WTC11 (cell line): ENCODE data around the gene DMPK. TPM values are rescaled to one million over a fixed set of nuclear protein-coding genes. Genes with fewer than 3 reads are reported as not detected.

Source experiments
- ATAC-seq: fragments of 200-7000 bp; cut with Tn5 transposase; 2 replicates; pipeline ENCODE4 v1.10.0; 2021; ENCODE audit warnings: mild to moderate bottlenecking, moderate library complexity
- CTCF ChIA-PET: fragments of 300-600 bp; sonication (Branson Sonifier 250); formaldehyde crosslinking; loops from one replicate; lab custom pipeline; 2021; ENCODE audit warnings: antibody characterized with exemption; lab: Charles Lee
- POLR2A ChIA-PET: fragments of 350-600 bp; sonication (Branson Sonifier 250); formaldehyde crosslinking; loops from one replicate; lab custom pipeline; 2021; ENCODE audit warnings: antibody characterized with exemption; lab: Charles Lee
- DNase-seq: peaks from one replicate; pipeline ENCODE4 v3.0.0; 2021; ENCODE audit warnings: low spot score
- H3K27ac Mint-ChIP-seq: 2 replicates; pipeline ENCODE4 v1.8.0; 2021; ENCODE audit warnings: mixed read lengths
- H3K27me3 Mint-ChIP-seq: 2 replicates; pipeline ENCODE4 v1.8.0; 2021; ENCODE audit warnings: low read depth, mild to moderate bottlenecking, moderate library complexity, mixed read lengths
- H3K36me3 Mint-ChIP-seq: 2 replicates; pipeline ENCODE4 v1.8.0; 2021; ENCODE audit warnings: mixed read lengths
- H3K4me1 Mint-ChIP-seq: 2 replicates; pipeline ENCODE4 v1.8.0; 2022; ENCODE audit warnings: mixed read lengths
- H3K4me3 Mint-ChIP-seq: 2 replicates; pipeline ENCODE4 v1.8.0; 2021; ENCODE audit warnings: mild to moderate bottlenecking, moderate library complexity, mixed read lengths
- H3K9me3 Mint-ChIP-seq: 2 replicates; pipeline ENCODE4 v1.8.0; 2021; ENCODE audit warnings: mixed read lengths
- AFF4 ChIP-seq: sonication (generic); formaldehyde crosslinking; IDR thresholded peaks from 2 replicates; pipeline ENCODE4 v1.8.1; 2023; ENCODE audit warnings: mild to moderate bottlenecking, missing genetic modification reagents, borderline replicate concordance
- AR ChIP-seq: fragments of 250-450 bp; sonication (Bioruptor Pico); IDR thresholded peaks from 2 replicates; pipeline ENCODE4 v1.9.0; 2021; ENCODE audit warnings: mild to moderate bottlenecking
- ATF6 ChIP-seq: sonication (generic); formaldehyde crosslinking; IDR thresholded peaks from 2 replicates; pipeline ENCODE4 v1.8.1; 2023; ENCODE audit warnings: mild to moderate bottlenecking, missing genetic modification reagents
- E2F4 ChIP-seq: sonication (generic); formaldehyde crosslinking; IDR thresholded peaks from 2 replicates; pipeline ENCODE4 v1.8.1; 2022; ENCODE audit warnings: low read depth, mild to moderate bottlenecking, moderate library complexity, missing genetic modification reagents, borderline replicate concordance
- ELF4 ChIP-seq: sonication (generic); formaldehyde crosslinking; IDR thresholded peaks from 2 replicates; pipeline ENCODE4 v1.8.1; 2022; ENCODE audit warnings: low read depth, mild to moderate bottlenecking, moderate library complexity, missing genetic modification reagents
- ESRRA ChIP-seq: sonication (generic); formaldehyde crosslinking; IDR thresholded peaks from 2 replicates; pipeline ENCODE4 v1.8.1; 2022; ENCODE audit warnings: mild to moderate bottlenecking, missing genetic modification reagents, borderline replicate concordance
- IRF2 ChIP-seq: sonication (generic); formaldehyde crosslinking; IDR thresholded peaks from 2 replicates; pipeline ENCODE4 v1.8.0; 2022; ENCODE audit warnings: low read depth, missing genetic modification reagents, borderline replicate concordance
- JUN ChIP-seq: sonication (generic); formaldehyde crosslinking; IDR thresholded peaks from 2 replicates; pipeline ENCODE4 v1.8.0; 2023; ENCODE audit warnings: mild to moderate bottlenecking, missing genetic modification reagents
- KAT7 ChIP-seq: sonication (generic); formaldehyde crosslinking; IDR thresholded peaks from 2 replicates; pipeline ENCODE4 v1.8.1; 2023; ENCODE audit warnings: missing genetic modification reagents, mild to moderate bottlenecking, borderline replicate concordance
- NFYB ChIP-seq: sonication (generic); formaldehyde crosslinking; conservative IDR thresholded peaks from 2 replicates; pipeline ENCODE4 v1.8.0; 2022; ENCODE audit warnings: low read depth, missing genetic modification reagents
- NR1H2 ChIP-seq: sonication (generic); formaldehyde crosslinking; IDR thresholded peaks from 2 replicates; pipeline ENCODE4 v1.9.0; 2021; ENCODE audit warnings: mild to moderate bottlenecking, moderate library complexity, missing genetic modification reagents
- PRDM15 ChIP-seq: sonication (generic); formaldehyde crosslinking; IDR thresholded peaks from 2 replicates; pipeline ENCODE4 v1.8.0; 2022; ENCODE audit warnings: missing genetic modification reagents
- RELA ChIP-seq: sonication (generic); formaldehyde crosslinking; IDR thresholded peaks from 2 replicates; pipeline ENCODE4 v1.8.1; 2022; ENCODE audit warnings: missing genetic modification reagents, mild to moderate bottlenecking, borderline replicate concordance
- SMAD4 ChIP-seq: sonication (generic); formaldehyde crosslinking; IDR thresholded peaks from 2 replicates; pipeline ENCODE4 v1.8.0; 2022; ENCODE audit warnings: mild to moderate bottlenecking, missing genetic modification reagents
- SOX15 ChIP-seq: fragments of 250-450 bp; sonication (Bioruptor Pico); IDR thresholded peaks from 2 replicates; pipeline ENCODE4 v1.9.0; 2021; ENCODE audit warnings: mild to moderate bottlenecking
- TEAD1 ChIP-seq: sonication (generic); formaldehyde crosslinking; IDR thresholded peaks from 2 replicates; pipeline ENCODE4 v1.8.0; 2022; ENCODE audit warnings: mild to moderate bottlenecking, missing genetic modification reagents
- ZBTB43 ChIP-seq: sonication (generic); formaldehyde crosslinking; IDR thresholded peaks from 2 replicates; pipeline ENCODE4 v1.8.1; 2023; ENCODE audit warnings: mild to moderate bottlenecking, missing genetic modification reagents
- ZNF138 ChIP-seq: sonication (generic); formaldehyde crosslinking; conservative IDR thresholded peaks from 2 replicates; pipeline ENCODE4 v1.8.1; 2022; ENCODE audit warnings: mild to moderate bottlenecking, moderate library complexity, missing genetic modification reagents
- ZNF396 ChIP-seq: fragments of 250-450 bp; sonication (Bioruptor Pico); IDR thresholded peaks from 2 replicates; pipeline ENCODE4 v1.8.0; 2021; ENCODE audit warnings: mild to moderate bottlenecking, moderate library complexity, borderline replicate concordance
- ZNF423 ChIP-seq: fragments of 250-450 bp; sonication (Bioruptor Pico); IDR thresholded peaks from 2 replicates; pipeline ENCODE4 v2.1.2; 2022; ENCODE audit warnings: mild to moderate bottlenecking, moderate library complexity
- total RNA-seq: library from RNA; stranded (reverse); gene quantifications from 3 replicates; pipeline ENCODE4 v1.2.3, GENCODE V29; 2021

The DMPK gene
- total RNA-seq, 1 experiment from 2014 or later, result 42.7 TPM

- no peak overlapping the region for H3K4me3 Mint-ChIP-seq
- POLR2A ChIA-PET, result no interaction called here
- peaks cover 76% of the 10 kb centered on the region for H3K36me3 Mint-ChIP-seq
- DNase-seq (no peak), ATAC-seq (no peak)
- no peaks in the 10 kb centered on the region for H3K4me1 Mint-ChIP-seq
- no peaks in the 10 kb centered on the region for H3K9me3 Mint-ChIP-seq
- H3K27me3 Mint-ChIP-seq, result no peaks in the 10 kb centered on the region
- TF ChIP-seq ZNF423, result no peak
- no peak for TF ChIP-seq IRF2 (CRISPR knock-in tag)
- no peak for TF ChIP-seq AR (CRISPR knock-in tag)
- TF ChIP-seq ZNF396 (CRISPR knock-in tag), result no peak
- no peak for TF ChIP-seq ZBTB43
- TF ChIP-seq ATF6 (CRISPR knock-in tag), result no peak
- no peak for TF ChIP-seq ZNF138 (CRISPR knock-in tag)
- TF ChIP-seq SOX15 (CRISPR knock-in tag), result no peak
- TF ChIP-seq NR1H2 (CRISPR knock-in tag), result no peak
- TF ChIP-seq RELA (CRISPR knock-in tag), result no peak
- TF ChIP-seq JUN (CRISPR knock-in tag), result no peak
- no peak for TF ChIP-seq KAT7 (CRISPR knock-in tag)
- TF ChIP-seq TEAD1 (CRISPR knock-in tag), result no peak
- no peak for TF ChIP-seq PRDM15 (CRISPR knock-in tag)
- H3K27ac Mint-ChIP-seq, result no peak overlapping the region
- CTCF ChIA-PET, result interaction anchor here (2.0 to 5.2 kb wide), 2 partner anchors 12 to 30 kb away, joined by 7 to 45 read pairs; partner anchors contain the start of gene RSPH6A
Observed at GRCh38 chr19:45828945-45829344, 46.7 kb upstream of the DMPK start.

- Mint-ChIP-seq H3K36me3 (peaks cover 76% of the 10 kb centered on the region), H3K27ac (no peak overlapping the region), H3K27me3 (no peaks in the 10 kb centered on the region), H3K4me1 (no peaks in the 10 kb centered on the region), H3K4me3 (no peak overlapping the region), H3K9me3 (no peaks in the 10 kb centered on the region)
- POLR2A ChIA-PET, result no interaction called here
- DNase-seq, result no peak
- ATAC-seq, result no peak
- CTCF ChIA-PET, result interaction anchor here (5.2 kb wide), 1 partner anchor 12 kb away, joined by 45 read pairs; the partner anchor contains the start of gene RSPH6A
- no peak for TF ChIP-seq SMAD4 (CRISPR knock-in tag)
- TF ChIP-seq NFYB (CRISPR knock-in tag), result no peak
- no peak for TF ChIP-seq ESRRA (CRISPR knock-in tag)
- no peak for TF ChIP-seq ELF4
- no peak for TF ChIP-seq AFF4 (CRISPR knock-in tag)
- TF ChIP-seq E2F4 (CRISPR knock-in tag), result no peak
Observed at GRCh38 chr19:45828523-45828922, 46.2 kb upstream of the DMPK start.
